Thoracic aorta (tissue), 2 donors: Measurements from ENCODE around the gene RAPH1. TPM values are rescaled to one million over a fixed set of nuclear protein-coding genes. Genes with fewer than 3 reads are reported as not detected.

ENCODE experiments used
- ATAC-seq: fragments of 150-250 bp; one replicate; pipeline ENCODE4 v1.8.0; 2017; ENCODE audit warnings: low read depth; ENCODE audit not compliant: insufficient number of reproducible peaks, low FRiP score
- DNase-seq: peaks from one replicate; pipeline ENCODE4 v3.0.0-alpha.2; 2020; ENCODE audit warnings: low spot score
- H3K27ac ChIP-seq, 2 donors: fragments of 200-600 bp; sonication (generic); 1 replicate in 1 of 2; 2 replicates in 1 of 2; pipeline ENCODE4 v1.5.1; 2016; ENCODE audit warnings: mild to moderate bottlenecking in 2 of 2, moderate library complexity in 2 of 2
- H3K27me3 ChIP-seq: fragments of 200-600 bp; sonication (generic); replicated peaks from 2 replicates; pipeline ENCODE4 v1.6.0; 2016; ENCODE audit warnings: mild to moderate bottlenecking; ENCODE audit not compliant: insufficient read depth
- H3K36me3 ChIP-seq: fragments of 200-600 bp; sonication (generic); one replicate; pipeline ENCODE4 v1.5.1; 2016
- H3K4me1 ChIP-seq, 2 donors: fragments of 200-600 bp; sonication (generic); 1 replicate in 1 of 2; 2 replicates in 1 of 2; pipeline versions ENCODE4 v1.5.1 to v1.6.0; 2016; ENCODE audit warnings: low read depth in 2 of 2, mild to moderate bottlenecking in 1 of 2; ENCODE audit not compliant: control insufficient read depth in 1 of 2
- H3K4me3 ChIP-seq: fragments of 200-600 bp; sonication (generic); 2 replicates; pipeline ENCODE4 v1.5.1; 2016; ENCODE audit warnings: mild to moderate bottlenecking
- H3K9me3 ChIP-seq: fragments of 200-600 bp; sonication (generic); 2 replicates; pipeline ENCODE4 v1.5.1; 2016
- total RNA-seq, 2 donors: library from RNA; depleted of rRNA; stranded (reverse); fragments of >200 nt; gene quantifications; one replicate each; pipeline versions ENCODE4 v1.1.0 to v1.2.3, GENCODE V29; 2016
- TF ChIP-seq, protein P1 (sequence below): fragments of 200-600 bp; sonication (generic); IDR thresholded peaks from one replicate; pipeline ENCODE4 v1.5.1; 2019; ENCODE audit warnings: antibody characterized with exemption

The RAPH1 gene
- total RNA-seq, 2 donors from 2014 or later = 44.8 to 86.8 TPM

DNA sequence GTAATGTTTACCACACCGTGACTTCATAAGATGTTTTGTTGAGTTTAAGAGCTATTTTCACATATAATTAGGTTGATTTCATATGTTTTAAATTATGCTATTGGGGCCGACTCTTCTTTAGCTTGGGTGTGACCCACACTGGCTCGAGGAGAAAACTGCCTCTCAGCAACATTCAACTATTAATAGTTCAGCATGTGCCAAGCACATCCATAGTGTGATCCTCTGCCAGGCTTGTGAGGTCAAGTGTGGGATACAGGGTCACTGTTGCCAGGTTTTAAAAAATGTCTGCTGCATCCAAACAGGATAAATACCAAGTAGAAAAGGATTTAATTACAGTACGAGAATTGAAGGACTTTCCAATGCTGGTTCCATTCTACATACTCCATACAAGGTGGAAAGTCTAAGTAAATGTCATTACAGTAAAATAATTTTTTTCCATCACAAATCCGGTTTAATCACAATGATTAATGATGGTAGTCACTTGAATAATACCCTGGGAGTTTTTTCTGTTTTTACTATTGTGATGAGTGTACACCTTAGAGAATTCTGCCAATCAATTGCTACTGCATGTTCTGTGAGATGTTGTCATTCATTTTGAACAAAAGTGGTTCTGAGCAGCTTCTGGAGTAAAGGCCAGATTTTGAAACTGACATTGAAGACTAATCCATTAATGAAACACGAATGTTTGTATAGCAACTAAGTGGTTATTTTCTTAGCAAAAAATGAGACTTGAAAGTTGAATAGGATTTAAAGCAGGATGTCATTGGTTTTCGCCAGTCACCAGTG is 122.4 kb downstream of the RAPH1 start:
- ATAC-seq = no peak
- Histone ChIP-seq H3K36me3 (peaks cover 23% of the 10 kb centered on the region), H3K4me1 (peaks cover 4 to 14% of the 10 kb centered on the region in 2 donors), H3K9me3 (no peaks in the 10 kb centered on the region), H3K27ac (peak overlapping the region in 1 of 2 donors; percentile 16), H3K4me3 (no peak overlapping the region), H3K27me3 (no peaks in the 10 kb centered on the region)
- no peak for DNase-seq
- TF ChIP-seq, protein P1, sequence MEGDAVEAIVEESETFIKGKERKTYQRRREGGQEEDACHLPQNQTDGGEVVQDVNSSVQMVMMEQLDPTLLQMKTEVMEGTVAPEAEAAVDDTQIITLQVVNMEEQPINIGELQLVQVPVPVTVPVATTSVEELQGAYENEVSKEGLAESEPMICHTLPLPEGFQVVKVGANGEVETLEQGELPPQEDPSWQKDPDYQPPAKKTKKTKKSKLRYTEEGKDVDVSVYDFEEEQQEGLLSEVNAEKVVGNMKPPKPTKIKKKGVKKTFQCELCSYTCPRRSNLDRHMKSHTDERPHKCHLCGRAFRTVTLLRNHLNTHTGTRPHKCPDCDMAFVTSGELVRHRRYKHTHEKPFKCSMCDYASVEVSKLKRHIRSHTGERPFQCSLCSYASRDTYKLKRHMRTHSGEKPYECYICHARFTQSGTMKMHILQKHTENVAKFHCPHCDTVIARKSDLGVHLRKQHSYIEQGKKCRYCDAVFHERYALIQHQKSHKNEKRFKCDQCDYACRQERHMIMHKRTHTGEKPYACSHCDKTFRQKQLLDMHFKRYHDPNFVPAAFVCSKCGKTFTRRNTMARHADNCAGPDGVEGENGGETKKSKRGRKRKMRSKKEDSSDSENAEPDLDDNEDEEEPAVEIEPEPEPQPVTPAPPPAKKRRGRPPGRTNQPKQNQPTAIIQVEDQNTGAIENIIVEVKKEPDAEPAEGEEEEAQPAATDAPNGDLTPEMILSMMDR = no peak

DNA sequence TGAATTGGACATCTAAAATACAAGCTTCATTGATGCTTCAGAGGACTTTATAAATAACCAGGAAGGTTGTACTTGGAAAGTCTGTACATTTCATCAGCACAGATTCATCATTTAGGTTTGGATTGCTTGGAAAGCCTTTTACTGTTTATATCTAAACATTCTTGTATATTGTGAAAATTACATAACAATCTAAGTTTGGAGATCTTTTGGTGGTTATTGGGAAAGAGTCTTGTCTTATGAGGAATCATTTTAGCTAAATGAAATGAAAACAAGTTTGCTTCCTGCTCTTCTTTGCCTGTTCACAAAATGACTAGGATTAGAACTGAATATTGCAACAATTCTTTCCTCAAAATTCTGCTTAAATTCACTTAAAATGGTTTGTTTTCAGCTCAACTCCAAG is 127.6 kb downstream of the RAPH1 start:
- DNase-seq (no peak), ATAC-seq (no peak)
- Histone ChIP-seq H3K4me3 (no peak overlapping the region), H3K4me1 (peaks cover 9 to 12% of the 10 kb centered on the region in 2 donors), H3K27me3 (no peaks in the 10 kb centered on the region), H3K36me3 (peaks cover 11% of the 10 kb centered on the region), H3K9me3 (no peaks in the 10 kb centered on the region), H3K27ac (no peak overlapping the region)
- TF ChIP-seq, protein P1 = no peak

- ATAC-seq (no peak), DNase-seq (no peak)
- Histone ChIP-seq H3K4me3 (no peak overlapping the region), H3K36me3 (peaks cover 7% of the 10 kb centered on the region), H3K27ac (no peak overlapping the region), H3K9me3 (no peaks in the 10 kb centered on the region), H3K27me3 (no peaks in the 10 kb centered on the region), H3K4me1 (peaks cover 5% of the 10 kb centered on the region in 2 donors)
- TF ChIP-seq, protein P1 = no peak
Measured at GRCh38 chr2:203404996-203405395, 130.1 kb downstream of the RAPH1 start.

DNA sequence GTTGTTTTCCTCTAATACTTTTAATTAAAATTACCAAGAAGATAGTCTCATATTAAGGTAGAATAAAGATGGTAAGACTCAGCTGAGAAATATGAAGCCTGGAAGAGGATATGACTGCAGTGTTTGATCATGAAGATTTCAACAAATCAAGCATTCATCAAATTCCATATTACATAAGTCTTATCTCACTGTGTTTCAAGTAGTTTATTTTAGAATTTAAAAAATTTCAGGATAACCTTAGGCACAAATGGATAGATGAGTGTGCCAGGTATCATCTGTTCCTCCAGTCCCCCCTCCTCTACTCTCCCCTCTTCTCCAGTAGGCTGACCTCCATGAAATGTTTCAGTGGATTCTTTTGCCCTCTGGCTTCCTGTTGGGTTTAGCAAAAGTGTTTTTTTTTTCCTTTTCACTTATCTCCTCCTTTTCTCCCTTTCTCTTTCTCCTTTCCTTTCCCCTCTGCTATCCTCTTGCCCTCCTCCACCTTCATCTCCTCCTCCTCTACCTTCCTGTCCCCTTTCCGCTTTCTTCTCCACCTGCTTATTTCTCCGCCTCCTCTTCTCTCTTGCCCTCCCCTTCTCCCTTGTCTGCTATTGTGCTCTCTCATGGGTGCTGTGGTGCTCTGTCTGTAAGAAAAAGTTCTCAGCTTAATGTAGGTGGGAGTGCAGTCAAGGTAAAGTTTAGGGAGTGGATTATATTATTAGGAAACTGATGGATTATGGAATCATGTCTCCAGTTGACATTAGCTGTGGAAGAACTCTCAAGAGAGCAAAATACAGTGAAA is 134.1 kb downstream of the RAPH1 start:
- peaks cover 5 to 8% of the 10 kb centered on the region in 2 donors for H3K4me1 ChIP-seq
- DNase-seq (no peak), ATAC-seq (no peak)
- TF ChIP-seq, protein P1 = no peak
- H3K9me3 ChIP-seq = no peaks in the 10 kb centered on the region
- H3K27me3 ChIP-seq = no peaks in the 10 kb centered on the region
- H3K4me3 ChIP-seq = no peak overlapping the region
- no peaks in the 10 kb centered on the region for H3K36me3 ChIP-seq
- H3K27ac ChIP-seq = no peak overlapping the region

GRCh38 chr2:203399031-203399430 is 136.1 kb downstream of the RAPH1 start:
- H3K27me3 ChIP-seq = no peaks in the 10 kb centered on the region
- no peak overlapping the region for H3K27ac ChIP-seq
- TF ChIP-seq, protein P1 = no peak
- no peak for ATAC-seq
- no peaks in the 10 kb centered on the region for H3K9me3 ChIP-seq
- peaks cover 4 to 8% of the 10 kb centered on the region in 2 donors for H3K4me1 ChIP-seq
- no peak for DNase-seq
- H3K4me3 ChIP-seq = no peak overlapping the region
- H3K36me3 ChIP-seq = peaks cover 5% of the 10 kb centered on the region
